DOHH2 (cell line): ENCODE data around the gene SLFN5.

Experiments used
- H3F3A ChIP-seq: fragments of 200-600 bp; sonication (generic), shearing (Covaris generic); 2 replicates; pipeline ENCODE4 v1.6.0; 2016; ENCODE audit warnings: antibody characterized with exemption, mild to moderate bottlenecking; ENCODE audit not compliant: control insufficient read depth, insufficient read depth
- H3K27ac ChIP-seq: fragments of 200-600 bp; sonication (generic); 2 replicates; pipeline ENCODE4 v1.5.1; 2014; ENCODE audit warnings: low read depth, mild to moderate bottlenecking, low read length, moderate library complexity
- H3K27me3 ChIP-seq: fragments of 200-600 bp; sonication (generic); 2 replicates; pipeline ENCODE4 v1.6.1; 2014; ENCODE audit warnings: mild to moderate bottlenecking, low read length, mixed read lengths; ENCODE audit not compliant: control insufficient read depth
- H3K36me3 ChIP-seq: fragments of 200-600 bp; sonication (generic); 2 replicates; pipeline ENCODE4 v1.6.1; 2014; ENCODE audit warnings: mild to moderate bottlenecking, low read length, moderate library complexity, mixed read lengths; ENCODE audit not compliant: control insufficient read depth
- H3K4me1 ChIP-seq: fragments of 200-600 bp; sonication (generic); 2 replicates; pipeline ENCODE4 v1.6.1; 2014; ENCODE audit warnings: mild to moderate bottlenecking, low read length, mixed read lengths; ENCODE audit not compliant: control insufficient read depth
- H3K4me2 ChIP-seq: fragments of 200-600 bp; sonication (generic); 2 replicates; pipeline ENCODE4 v1.6.0; 2014; ENCODE audit warnings: mild to moderate bottlenecking, low read length, moderate library complexity
- H3K4me3 ChIP-seq: fragments of 200-600 bp; sonication (generic); 2 replicates; pipeline ENCODE4 v1.5.1; 2014; ENCODE audit warnings: mild to moderate bottlenecking, low read length, mixed read lengths
- H3K79me2 ChIP-seq: fragments of 200-600 bp; sonication (generic); 2 replicates; pipeline ENCODE4 v1.6.1; 2014; ENCODE audit warnings: mild to moderate bottlenecking, low read length, mixed read lengths; ENCODE audit not compliant: control insufficient read depth
- H3K9me2 ChIP-seq: fragments of 200-600 bp; sonication (generic); replicated peaks from 2 replicates; pipeline ENCODE4 v1.6.1; 2014; ENCODE audit warnings: mild to moderate bottlenecking, low read length, mixed read lengths; ENCODE audit not compliant: control insufficient read depth
- H3K9me3 ChIP-seq: fragments of 200-600 bp; sonication (generic); 2 replicates; pipeline ENCODE4 v1.6.1; 2014; ENCODE audit warnings: antibody characterized with exemption, low read length, mixed read lengths; ENCODE audit not compliant: control insufficient read depth, insufficient read depth
- H4K20me1 ChIP-seq: fragments of 200-600 bp; sonication (generic); 2 replicates; pipeline ENCODE4 v1.6.0; 2014; ENCODE audit warnings: low read depth, mild to moderate bottlenecking, antibody characterized with exemption, low read length, moderate library complexity; ENCODE audit not compliant: control insufficient read depth, insufficient read depth
- EZH2phosphoT487 ChIP-seq: fragments of 200-600 bp; sonication (generic); IDR thresholded peaks from 2 replicates; pipeline ENCODE4 v1.6.1; 2017; ENCODE audit warnings: borderline replicate concordance, mild to moderate bottlenecking, antibody characterized with exemption, low read length, moderate library complexity, mixed read lengths
- TF ChIP-seq, protein P1 (sequence below): fragments of 200-600 bp; sonication (generic); IDR thresholded peaks from one replicate; pipeline ENCODE4 v1.5.1; 2014; ENCODE audit warnings: antibody characterized with exemption, mild to moderate bottlenecking, low read depth, low read length; ENCODE audit not compliant: poor library complexity, severe bottlenecking

Gene SLFN5

GRCh38 chr17:35283767-35284166, 40.9 kb downstream of the SLFN5 start:
- no peaks in the 10 kb centered on the region for H3K36me3 ChIP-seq
- H3F3A ChIP-seq, result no peaks in the 10 kb centered on the region
- H3K27ac ChIP-seq, result no peak overlapping the region
- no peak overlapping the region for H3K4me3 ChIP-seq
- no peaks in the 10 kb centered on the region for H3K27me3 ChIP-seq
- no peaks in the 10 kb centered on the region for H3K9me3 ChIP-seq
- no peaks in the 10 kb centered on the region for H4K20me1 ChIP-seq
- no peak for TF ChIP-seq EZH2phosphoT487
- TF ChIP-seq, protein P1, sequence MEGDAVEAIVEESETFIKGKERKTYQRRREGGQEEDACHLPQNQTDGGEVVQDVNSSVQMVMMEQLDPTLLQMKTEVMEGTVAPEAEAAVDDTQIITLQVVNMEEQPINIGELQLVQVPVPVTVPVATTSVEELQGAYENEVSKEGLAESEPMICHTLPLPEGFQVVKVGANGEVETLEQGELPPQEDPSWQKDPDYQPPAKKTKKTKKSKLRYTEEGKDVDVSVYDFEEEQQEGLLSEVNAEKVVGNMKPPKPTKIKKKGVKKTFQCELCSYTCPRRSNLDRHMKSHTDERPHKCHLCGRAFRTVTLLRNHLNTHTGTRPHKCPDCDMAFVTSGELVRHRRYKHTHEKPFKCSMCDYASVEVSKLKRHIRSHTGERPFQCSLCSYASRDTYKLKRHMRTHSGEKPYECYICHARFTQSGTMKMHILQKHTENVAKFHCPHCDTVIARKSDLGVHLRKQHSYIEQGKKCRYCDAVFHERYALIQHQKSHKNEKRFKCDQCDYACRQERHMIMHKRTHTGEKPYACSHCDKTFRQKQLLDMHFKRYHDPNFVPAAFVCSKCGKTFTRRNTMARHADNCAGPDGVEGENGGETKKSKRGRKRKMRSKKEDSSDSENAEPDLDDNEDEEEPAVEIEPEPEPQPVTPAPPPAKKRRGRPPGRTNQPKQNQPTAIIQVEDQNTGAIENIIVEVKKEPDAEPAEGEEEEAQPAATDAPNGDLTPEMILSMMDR, result no peak
- no peak overlapping the region for H3K4me2 ChIP-seq
- H3K4me1 ChIP-seq, result no peaks in the 10 kb centered on the region
- H3K79me2 ChIP-seq, result no peaks in the 10 kb centered on the region
- no peaks in the 10 kb centered on the region for H3K9me2 ChIP-seq

- no peaks in the 10 kb centered on the region for H3K27me3 ChIP-seq
Observed at GRCh38 chr17:35284955-35285354, 42.1 kb downstream of the SLFN5 start.

DNA sequence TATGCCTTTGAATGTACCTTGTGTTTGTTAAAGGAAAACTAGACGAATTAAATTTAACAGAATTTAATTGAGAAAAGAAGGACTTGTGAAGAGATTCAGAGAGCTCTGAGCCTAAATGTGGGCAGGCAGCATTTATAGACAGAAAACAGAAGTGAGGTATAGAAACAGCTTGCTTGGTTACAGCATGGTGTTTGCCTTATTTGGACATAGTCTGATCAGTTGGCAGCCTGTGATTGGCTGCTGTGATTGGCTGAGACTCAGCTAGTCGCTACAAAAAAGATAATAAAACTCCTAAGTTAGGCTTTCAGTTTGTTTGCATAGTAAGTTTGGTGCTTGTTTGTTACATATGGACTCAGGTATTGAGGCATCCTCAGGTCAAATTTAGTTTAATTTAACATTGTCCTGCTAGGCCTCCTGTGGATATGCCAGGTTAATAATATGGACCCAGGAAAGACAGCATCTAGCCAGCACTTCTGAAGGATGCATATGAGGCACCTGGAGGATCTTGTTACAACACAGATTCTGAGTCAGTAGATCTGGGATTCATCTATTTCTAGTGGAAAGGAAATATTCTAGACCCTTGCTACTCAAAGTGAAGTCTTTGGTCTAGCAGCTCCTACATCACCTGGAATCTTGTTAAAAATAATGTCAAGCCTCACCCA, 43.4 kb downstream of the SLFN5 start:
- Histone ChIP-seq H3K27me3 (no peaks in the 10 kb centered on the region), H3F3A (no peaks in the 10 kb centered on the region), H3K36me3 (no peaks in the 10 kb centered on the region), H3K79me2 (no peaks in the 10 kb centered on the region), H3K4me3 (no peak overlapping the region), H3K9me3 (no peaks in the 10 kb centered on the region), H3K4me2 (no peak overlapping the region), H4K20me1 (no peaks in the 10 kb centered on the region), H3K9me2 (no peaks in the 10 kb centered on the region), H3K4me1 (no peaks in the 10 kb centered on the region), H3K27ac (no peak overlapping the region)
- no peak for TF ChIP-seq EZH2phosphoT487
- TF ChIP-seq, protein P1, result no peak

More at GRCh38 chr17:35284955-35285354, 42.1 kb downstream of the SLFN5 start:
- Histone ChIP-seq H3K4me3 (no peak overlapping the region), H3K4me2 (no peak overlapping the region), H3K9me2 (no peaks in the 10 kb centered on the region), H4K20me1 (no peaks in the 10 kb centered on the region), H3K36me3 (no peaks in the 10 kb centered on the region), H3K4me1 (no peaks in the 10 kb centered on the region), H3K79me2 (no peaks in the 10 kb centered on the region), H3K27ac (no peak overlapping the region), H3K9me3 (no peaks in the 10 kb centered on the region), H3F3A (no peaks in the 10 kb centered on the region)
- TF ChIP-seq, protein P1, result no peak
- no peak for TF ChIP-seq EZH2phosphoT487
